Gastroesophageal sphincter (tissue), 4 donors: ENCODE results near the gene TNFRSF19. TPM values are rescaled to one million over a fixed set of nuclear protein-coding genes. Genes with fewer than 3 reads are reported as not detected.

ENCODE experiments used
- ATAC-seq: fragments of 150-250 bp; one replicate; pipeline ENCODE4 v1.9.1; 2016; ENCODE audit warnings: mild to moderate bottlenecking, moderate library complexity
- H3K27ac ChIP-seq, 4 donors: fragments of 200-600 bp; sonication (generic) in 3 of 4; 1 replicate in 3 of 4; 2 replicates in 1 of 4; pipeline ENCODE4 v1.5.1; 2016 to 2019
- H3K27me3 ChIP-seq: fragments of 200-600 bp; sonication (generic); one replicate; pipeline ENCODE4 v1.5.1; 2019
- H3K36me3 ChIP-seq, 2 donors: fragments of 200-600 bp; sonication (generic); one replicate each; pipeline ENCODE4 v1.5.1; 2019; ENCODE audit warnings: control low read depth in 1 of 2
- H3K4me1 ChIP-seq, 3 donors: fragments of 200-600 bp; sonication (generic); 1 replicate in 2 of 3; 2 replicates in 1 of 3; pipeline ENCODE4 v1.5.1; 2016 to 2019; ENCODE audit warnings: control low read depth in 2 of 3
- H3K4me3 ChIP-seq, 2 donors: fragments of 200-600 bp; sonication (generic); one replicate each; pipeline ENCODE4 v1.5.1; 2019; ENCODE audit warnings: mild to moderate bottlenecking in 1 of 2, moderate library complexity in 1 of 2
- H3K9me3 ChIP-seq, 3 donors: fragments of 200-600 bp; sonication (generic); one replicate each; pipeline ENCODE4 v1.5.1; 2017 to 2019; ENCODE audit warnings: control low read depth in 2 of 3
- EP300 ChIP-seq: sonication (generic); formaldehyde crosslinking; IDR thresholded peaks from one replicate; pipeline ENCODE4 v1.6.1; 2017; ENCODE audit warnings: antibody characterized with exemption, mild to moderate bottlenecking
- POLR2A ChIP-seq, 2 donors: fragments of 450-650 bp; IDR thresholded peaks; one replicate each; pipeline ENCODE4 v1.6.1; 2017; ENCODE audit warnings: antibody characterized with exemption in 2 of 2, mild to moderate bottlenecking in 2 of 2, moderate library complexity in 1 of 2
- POLR2AphosphoS5 ChIP-seq: sonication (generic); formaldehyde crosslinking; IDR thresholded peaks from one replicate; pipeline ENCODE4 v1.6.1; 2017; ENCODE audit warnings: antibody characterized with exemption
- WGBS, 2 donors: methylation state at CpG; one replicate each; pipeline ENCODE4 v1.1.5; 2018; ENCODE audit warnings: low coverage in 1 of 2; 5-methylcytosine and 5-hydroxymethylcytosine counted together
- total RNA-seq, 4 donors: library from RNA; depleted of rRNA; stranded (reverse); fragments of >200 nt; gene quantifications; one replicate each; pipeline ENCODE4 v1.1.0, GENCODE V29; 2016
- TF ChIP-seq, protein P1 (sequence below), 4 experiments: fragments of 200-600 bp in 2 of 4; fragments of 450-650 bp in 2 of 4; sonication (generic) in 1 of 4; IDR thresholded peaks; one replicate each; pipeline ENCODE4 v1.5.1; 2017 to 2019; ENCODE audit warnings: antibody characterized with exemption in 4 of 4, mild to moderate bottlenecking in 2 of 4, moderate library complexity in 2 of 4

The TNFRSF19 gene
- total RNA-seq, 4 donors from 2014 or later, result 4.1 to 14.7 (median 8.2) TPM

DNA sequence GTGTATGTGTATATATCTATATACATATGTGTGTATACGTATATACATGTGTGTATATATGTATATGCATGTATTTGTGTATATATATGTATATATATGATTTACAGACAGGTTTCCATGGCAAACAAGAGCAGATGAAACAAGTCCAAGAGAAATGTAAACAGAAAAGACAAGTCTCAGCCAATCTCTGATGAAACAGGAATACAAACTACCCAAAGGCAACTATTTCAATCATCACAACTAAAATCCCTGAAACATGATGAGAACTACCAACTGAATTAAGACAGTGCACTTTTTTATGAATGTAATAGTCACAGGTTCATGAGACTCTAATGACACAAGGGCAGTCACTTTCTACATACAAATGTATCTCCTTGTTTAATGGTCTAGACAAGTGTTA is 140.2 kb downstream of the TNFRSF19 start:
- H3K4me3 ChIP-seq, result no peak overlapping the region
- no peak for TF ChIP-seq EP300
- TF ChIP-seq, protein P1, sequence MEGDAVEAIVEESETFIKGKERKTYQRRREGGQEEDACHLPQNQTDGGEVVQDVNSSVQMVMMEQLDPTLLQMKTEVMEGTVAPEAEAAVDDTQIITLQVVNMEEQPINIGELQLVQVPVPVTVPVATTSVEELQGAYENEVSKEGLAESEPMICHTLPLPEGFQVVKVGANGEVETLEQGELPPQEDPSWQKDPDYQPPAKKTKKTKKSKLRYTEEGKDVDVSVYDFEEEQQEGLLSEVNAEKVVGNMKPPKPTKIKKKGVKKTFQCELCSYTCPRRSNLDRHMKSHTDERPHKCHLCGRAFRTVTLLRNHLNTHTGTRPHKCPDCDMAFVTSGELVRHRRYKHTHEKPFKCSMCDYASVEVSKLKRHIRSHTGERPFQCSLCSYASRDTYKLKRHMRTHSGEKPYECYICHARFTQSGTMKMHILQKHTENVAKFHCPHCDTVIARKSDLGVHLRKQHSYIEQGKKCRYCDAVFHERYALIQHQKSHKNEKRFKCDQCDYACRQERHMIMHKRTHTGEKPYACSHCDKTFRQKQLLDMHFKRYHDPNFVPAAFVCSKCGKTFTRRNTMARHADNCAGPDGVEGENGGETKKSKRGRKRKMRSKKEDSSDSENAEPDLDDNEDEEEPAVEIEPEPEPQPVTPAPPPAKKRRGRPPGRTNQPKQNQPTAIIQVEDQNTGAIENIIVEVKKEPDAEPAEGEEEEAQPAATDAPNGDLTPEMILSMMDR (IDR thresholded peaks at IDR 0.05), result no peak
- TF ChIP-seq POLR2A (IDR thresholded peaks at IDR 0.05), result no peak
- TF ChIP-seq POLR2AphosphoS5, result no peak
- H3K27me3 ChIP-seq, result no peaks in the 10 kb centered on the region
- no peaks in the 10 kb centered on the region for H3K4me1 ChIP-seq
- H3K36me3 ChIP-seq, result no peaks in the 10 kb centered on the region
- 67 to 93% methylated on average over 1 of the region's 1 CpG for WGBS, 2 donors
- H3K27ac ChIP-seq, result no peak overlapping the region
- no peaks in the 10 kb centered on the region for H3K9me3 ChIP-seq
- ATAC-seq, result no peak

DNA sequence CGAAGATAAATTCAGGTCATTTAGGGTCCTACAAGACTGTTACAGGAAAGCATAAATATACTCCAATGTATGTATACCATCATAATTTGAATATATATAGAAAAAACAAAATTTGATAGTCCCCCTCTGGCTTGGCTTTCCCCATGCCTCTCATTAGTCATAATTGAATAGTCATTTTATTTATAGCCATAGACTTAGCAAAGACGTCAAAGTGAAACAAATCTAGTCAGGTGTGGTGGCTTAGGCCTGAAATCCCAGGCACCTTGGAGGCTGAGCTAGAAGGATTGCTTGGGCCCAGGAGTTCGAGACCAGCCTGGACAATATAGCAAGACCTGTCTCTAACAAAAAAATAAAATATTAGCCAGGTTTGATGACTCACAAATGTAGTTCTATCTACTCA is 141.1 kb downstream of the TNFRSF19 start:
- WGBS, 2 donors, result 76 to 83% methylated on average over 2 to 3 of the region's 3 CpGs
- H3K4me3 ChIP-seq, result no peak overlapping the region
- no peak for TF ChIP-seq EP300
- no peak for TF ChIP-seq POLR2AphosphoS5
- no peak for TF ChIP-seq POLR2A (IDR thresholded peaks at IDR 0.05)
- TF ChIP-seq, protein P1 (IDR thresholded peaks at IDR 0.05), result no peak
- H3K36me3 ChIP-seq, result no peaks in the 10 kb centered on the region
- no peaks in the 10 kb centered on the region for H3K9me3 ChIP-seq
- no peaks in the 10 kb centered on the region for H3K4me1 ChIP-seq
- H3K27me3 ChIP-seq, result no peaks in the 10 kb centered on the region
- H3K27ac ChIP-seq, result no peak overlapping the region
- no peak for ATAC-seq

DNA sequence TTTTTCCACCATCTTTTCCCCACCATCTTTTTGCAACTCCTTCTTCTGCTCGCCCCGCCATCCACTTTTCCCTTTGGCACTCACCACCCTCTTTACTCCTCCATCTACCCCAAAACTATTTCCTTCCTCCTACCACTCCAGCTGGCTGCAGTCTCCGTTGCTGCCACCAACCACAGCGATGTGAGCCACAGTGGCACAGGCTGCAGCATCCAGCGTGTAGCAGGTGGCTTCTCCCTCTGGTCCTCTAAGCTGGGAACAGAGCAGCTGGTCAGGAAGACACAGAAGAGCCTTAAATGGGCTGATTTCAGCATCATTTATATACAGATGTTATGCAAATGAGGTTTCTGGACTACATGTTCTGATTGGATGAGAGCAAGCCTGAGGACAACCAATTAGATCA is 144.5 kb downstream of the TNFRSF19 start:
- Histone ChIP-seq H3K4me1 (no peaks in the 10 kb centered on the region), H3K36me3 (no peaks in the 10 kb centered on the region), H3K27me3 (no peaks in the 10 kb centered on the region), H3K9me3 (no peaks in the 10 kb centered on the region), H3K4me3 (no peak overlapping the region), H3K27ac (no peak overlapping the region)
- ATAC-seq, result no peak
- 70 to 85% methylated on average over 2 to 5 of the region's 5 CpGs for whole genome bisulfite sequencing, 2 donors
- TF ChIP-seq EP300 (no peak), POLR2A (IDR thresholded peaks at IDR 0.05) (no peak), POLR2AphosphoS5 (no peak)
- TF ChIP-seq, protein P1 (IDR thresholded peaks at IDR 0.05), result no peak

DNA sequence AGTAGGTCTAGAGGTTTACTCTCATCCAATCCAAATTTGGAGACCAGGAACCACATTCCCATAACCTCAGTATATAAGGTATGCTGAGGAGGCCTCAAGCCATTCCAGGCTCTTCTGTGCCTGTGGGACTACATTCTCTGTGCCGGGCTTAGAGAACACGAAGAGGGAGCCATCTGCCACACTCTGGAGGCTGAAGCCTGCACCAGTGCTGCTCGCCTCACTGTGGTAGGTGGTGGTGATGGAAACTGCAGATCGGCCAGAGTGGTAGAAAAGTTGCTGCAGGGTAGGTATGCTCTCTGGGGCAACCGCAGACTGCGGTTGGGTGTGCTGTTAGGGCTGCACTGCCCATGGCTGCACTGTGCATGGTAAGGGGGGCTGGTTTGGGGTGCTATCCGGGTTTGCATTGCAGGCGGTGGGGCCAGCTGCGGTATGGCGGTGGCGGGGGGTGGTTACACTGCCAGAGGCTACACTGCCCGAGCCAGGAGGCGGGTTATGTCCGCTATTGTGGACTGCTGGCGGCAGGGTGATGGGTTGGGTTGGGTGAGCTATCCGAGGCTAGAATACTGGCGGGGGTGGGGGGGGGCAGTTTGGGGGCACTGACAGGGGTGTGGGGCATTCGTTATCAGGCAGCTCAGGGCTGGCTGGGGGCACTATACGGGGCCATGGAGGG is 145.0 kb downstream of the TNFRSF19 start:
- no peak for ATAC-seq
- H3K4me1 ChIP-seq, result no peaks in the 10 kb centered on the region
- H3K4me3 ChIP-seq, result no peak overlapping the region
- H3K9me3 ChIP-seq, result no peaks in the 10 kb centered on the region
- no peaks in the 10 kb centered on the region for H3K27me3 ChIP-seq
- WGBS, 2 donors, result 90 to 100% methylated on average over 2 to 3 of the region's 19 CpGs
- no peak overlapping the region for H3K27ac ChIP-seq
- H3K36me3 ChIP-seq, result no peaks in the 10 kb centered on the region
- TF ChIP-seq, protein P1 (IDR thresholded peaks at IDR 0.05), result no peak
- TF ChIP-seq POLR2AphosphoS5, result no peak

DNA sequence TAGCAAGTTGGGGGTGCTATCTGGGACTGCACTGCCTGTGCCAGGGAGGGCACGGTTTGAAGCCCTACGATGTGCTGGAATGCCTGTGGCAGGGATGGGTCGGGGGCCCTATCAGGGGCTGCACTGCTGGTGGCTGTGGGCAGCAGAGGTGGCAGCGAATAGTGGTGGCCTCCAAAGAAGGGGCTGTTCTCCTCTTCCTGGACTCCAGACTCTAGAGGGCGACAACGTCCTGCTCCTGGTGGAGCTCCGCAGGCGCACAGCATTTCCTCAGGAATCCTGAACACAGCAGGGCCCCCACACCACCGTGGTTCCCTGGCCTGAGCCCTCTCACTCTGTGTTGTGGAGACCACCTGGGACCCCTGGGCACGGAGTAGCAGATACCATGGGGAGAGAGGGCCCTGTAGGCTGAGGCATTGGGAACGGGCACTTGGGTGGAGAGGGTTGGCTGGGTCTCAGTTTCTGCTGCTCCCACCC is 145.6 kb downstream of the TNFRSF19 start:
- H3K36me3 ChIP-seq, result no peaks in the 10 kb centered on the region
- no peaks in the 10 kb centered on the region for H3K4me1 ChIP-seq
- H3K4me3 ChIP-seq, result no peak overlapping the region
- H3K9me3 ChIP-seq, result no peaks in the 10 kb centered on the region
- no peaks in the 10 kb centered on the region for H3K27me3 ChIP-seq
- ATAC-seq, result no peak
- H3K27ac ChIP-seq, result no peak overlapping the region
- TF ChIP-seq POLR2AphosphoS5, result no peak
- TF ChIP-seq POLR2A (IDR thresholded peaks at IDR 0.05), result no peak
- TF ChIP-seq, protein P1 (IDR thresholded peaks at IDR 0.05), result peak in 3 of 4 experiments; percentile 39 to 47 (median 40)
- TF ChIP-seq EP300, result no peak
- 100% methylated on average over 1 of the region's 11 CpGs; no CpG with 5 or more reads in 1 of the 2 donors for WGBS, 2 donors
